HT1080 (cell line): ENCODE results near the gene KCNK17. TPM values are rescaled to one million over a fixed set of nuclear protein-coding genes. Genes with fewer than 3 reads are reported as not detected.

Experiments
- DNase-seq: peaks from one replicate; pipeline ENCODE4 v3.0.0-alpha.2; 2015; ENCODE audit warnings: low read depth
- total RNA-seq: library from RNA; depleted of rRNA; stranded (reverse); fragments of >200 nt; shearing (Covaris generic); gene quantifications from 2 replicates; pipeline ENCODE4 v1.2.3, GENCODE V29; 2014

KCNK17 gene
- total RNA-seq, 1 experiment from 2014 or later, result not detected

DNA sequence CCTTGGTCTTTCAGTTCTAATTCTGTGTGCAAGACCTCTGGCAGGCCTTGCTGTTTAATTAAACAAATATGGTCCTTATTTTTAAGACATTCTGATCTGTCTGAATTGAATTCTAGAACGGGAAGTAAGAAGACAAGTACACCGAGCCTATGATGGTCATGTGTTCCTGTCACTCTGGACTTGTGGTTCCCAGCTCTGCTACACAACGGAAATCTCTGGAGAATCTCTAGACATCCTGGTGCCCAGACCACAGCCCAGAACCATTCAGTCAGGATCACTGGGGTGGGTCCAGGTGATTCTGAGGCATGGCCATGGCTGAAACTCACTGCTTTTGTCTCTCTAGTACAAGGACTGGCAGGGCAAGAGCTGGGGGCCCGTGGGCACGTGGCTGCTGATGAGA, 24.2 kb upstream of the KCNK17 start:
- no peak for DNase-seq

DNA sequence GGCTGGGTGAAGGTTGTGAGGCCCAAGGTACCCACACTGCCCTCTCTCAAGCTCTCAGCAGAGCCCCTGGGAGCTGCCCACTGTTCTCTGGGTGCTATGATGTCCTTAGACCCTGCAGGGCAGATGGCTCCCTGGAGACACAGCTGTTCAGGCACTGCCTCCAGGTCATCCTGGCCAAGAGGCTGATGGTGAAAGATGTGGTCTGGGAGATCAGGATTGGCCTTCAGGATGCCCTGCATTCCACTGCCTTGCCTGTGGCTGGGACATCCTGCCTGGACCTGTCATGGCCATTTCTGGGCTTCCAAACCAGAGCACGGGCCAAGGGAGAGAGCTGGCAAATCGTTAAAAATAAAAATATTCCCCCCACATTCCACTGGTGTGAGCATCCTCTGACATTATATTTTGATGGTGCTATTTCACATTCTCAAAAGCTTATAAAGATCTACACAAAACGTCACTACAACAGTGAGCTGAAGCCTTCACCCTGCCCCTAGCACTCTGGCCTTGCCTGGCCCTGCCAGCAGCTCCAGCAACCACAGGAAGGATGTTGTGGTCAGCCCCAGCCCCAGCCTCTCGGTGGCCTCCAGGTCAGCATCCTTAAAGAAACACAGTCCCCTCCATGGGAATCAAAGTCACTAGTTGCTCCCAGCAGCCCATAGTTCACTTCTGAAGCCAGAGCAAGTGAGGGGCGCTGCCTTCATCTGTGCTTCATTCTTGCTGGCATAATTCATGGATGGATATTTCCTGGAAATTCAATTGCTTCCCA, 21.7 kb upstream of the KCNK17 start:
- DNase-seq, result peak; percentile 70

DNA sequence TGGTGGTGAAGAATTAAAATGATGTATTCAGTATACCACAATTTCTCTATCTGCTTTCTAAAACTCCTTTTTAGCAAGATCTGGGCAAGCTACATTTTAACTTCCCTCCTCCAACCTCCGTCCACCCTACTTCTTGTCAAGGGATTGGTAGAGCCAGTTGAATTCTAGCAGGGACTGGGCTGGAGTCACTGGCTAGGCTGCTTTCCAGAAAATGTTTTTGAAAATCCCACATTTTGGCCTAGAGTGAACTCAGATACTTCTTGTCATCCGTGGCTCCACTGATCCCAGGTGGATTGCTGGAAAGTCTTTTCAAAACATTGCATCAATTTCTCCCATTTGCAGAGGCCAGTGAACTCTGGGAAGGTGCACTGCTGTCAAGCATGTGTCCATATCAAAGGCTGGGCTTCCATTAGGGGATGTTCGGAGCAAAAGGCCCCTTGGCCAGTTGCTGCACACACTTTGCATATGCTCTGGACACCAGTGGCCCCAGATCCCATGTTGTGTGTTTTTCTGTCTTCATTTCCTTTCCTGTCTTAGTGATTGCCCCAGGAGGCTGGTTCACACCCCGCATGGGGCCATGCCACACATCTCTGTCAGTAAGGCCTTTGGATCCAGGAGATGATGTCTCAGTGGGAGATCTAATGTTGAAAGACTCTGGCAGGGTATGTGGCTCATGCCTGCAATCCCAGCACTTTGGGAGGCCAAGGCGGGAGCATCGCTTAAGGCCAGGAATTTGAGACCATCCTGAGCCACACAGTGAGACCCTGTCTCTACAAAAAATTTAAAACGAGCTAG, 19.6 kb upstream of the KCNK17 start:
- DNase-seq, result no peak

DNA sequence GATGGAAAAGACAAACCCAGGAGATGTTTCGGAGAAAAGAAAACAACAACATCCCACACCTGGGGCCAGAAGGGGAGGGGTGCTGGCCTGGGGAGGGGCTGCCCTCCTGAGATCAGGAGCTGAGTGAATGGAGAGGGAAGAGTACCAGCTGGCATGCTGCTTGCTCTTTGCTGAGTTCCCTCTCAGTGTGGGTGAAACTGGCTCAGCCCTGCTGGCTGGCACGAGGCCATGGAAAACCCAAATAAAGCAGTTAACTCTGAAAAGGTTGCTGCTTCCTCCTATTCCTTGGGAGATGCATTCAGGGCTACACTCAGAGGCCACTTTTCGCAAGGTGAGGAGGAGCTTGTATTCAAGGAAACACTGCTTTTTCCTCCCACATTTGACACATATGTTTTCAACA, 16.3 kb upstream of the KCNK17 start:
- DNase-seq, result no peak

DNA sequence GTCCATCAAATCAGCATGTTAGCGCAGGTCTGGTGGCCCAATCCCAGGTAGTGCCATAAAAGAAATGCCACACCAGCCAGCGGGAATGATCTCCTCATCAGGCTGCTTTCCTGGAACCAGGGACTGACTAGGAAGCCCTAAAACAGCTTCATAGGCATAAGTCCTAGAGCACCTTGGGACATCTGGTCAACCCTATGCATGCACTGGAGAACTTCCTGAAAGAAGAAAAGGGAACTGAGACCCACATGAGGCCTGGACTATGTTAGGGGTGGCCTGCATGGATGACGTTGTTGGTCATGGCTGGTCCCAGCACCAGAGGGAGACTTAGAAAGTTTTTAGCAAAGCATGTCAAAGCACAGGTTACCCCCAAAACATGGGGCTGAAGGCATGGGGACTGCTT, 15.8 kb upstream of the KCNK17 start:
- no peak for DNase-seq

DNA sequence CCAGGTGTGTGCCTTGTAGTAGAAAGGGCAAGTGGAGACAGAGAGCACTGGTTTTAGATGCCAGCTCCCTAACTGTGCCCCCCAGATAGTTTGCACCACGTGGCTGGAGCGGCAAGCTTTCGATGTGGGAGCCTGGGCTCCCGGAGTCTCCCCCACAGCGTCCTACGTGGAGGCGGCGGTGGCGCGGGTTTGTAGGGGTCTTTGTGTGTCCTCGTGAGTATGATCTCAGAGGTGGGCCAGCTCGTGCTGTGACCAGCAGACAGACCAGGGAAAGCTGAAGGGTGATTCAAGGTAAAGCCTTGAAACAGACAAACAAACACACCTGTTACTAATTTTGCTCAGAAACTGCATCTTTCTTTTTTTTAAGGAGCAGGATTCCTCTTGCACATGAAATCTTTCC, 13.8 kb upstream of the KCNK17 start:
- no peak for DNase-seq

DNA sequence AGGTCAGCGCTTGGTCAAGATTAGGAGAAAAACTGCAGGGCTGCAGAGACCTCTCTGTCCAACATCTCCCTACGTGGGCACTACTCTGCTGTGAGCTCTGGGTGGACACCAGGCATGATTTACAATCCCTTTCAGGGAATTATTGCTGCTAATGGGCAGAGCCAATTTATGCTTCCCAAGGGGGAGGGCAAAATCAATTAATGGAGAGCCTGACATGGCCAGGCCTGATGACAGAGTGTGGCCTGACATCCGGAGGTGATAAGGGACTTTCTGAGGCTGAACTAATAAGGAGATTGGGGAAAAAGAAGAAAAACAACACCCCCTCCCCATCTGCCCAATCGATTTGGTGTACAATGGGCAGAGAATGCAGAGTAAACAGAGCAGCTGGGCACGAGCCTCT, 13.3 kb upstream of the KCNK17 start:
- DNase-seq, result no peak

DNA sequence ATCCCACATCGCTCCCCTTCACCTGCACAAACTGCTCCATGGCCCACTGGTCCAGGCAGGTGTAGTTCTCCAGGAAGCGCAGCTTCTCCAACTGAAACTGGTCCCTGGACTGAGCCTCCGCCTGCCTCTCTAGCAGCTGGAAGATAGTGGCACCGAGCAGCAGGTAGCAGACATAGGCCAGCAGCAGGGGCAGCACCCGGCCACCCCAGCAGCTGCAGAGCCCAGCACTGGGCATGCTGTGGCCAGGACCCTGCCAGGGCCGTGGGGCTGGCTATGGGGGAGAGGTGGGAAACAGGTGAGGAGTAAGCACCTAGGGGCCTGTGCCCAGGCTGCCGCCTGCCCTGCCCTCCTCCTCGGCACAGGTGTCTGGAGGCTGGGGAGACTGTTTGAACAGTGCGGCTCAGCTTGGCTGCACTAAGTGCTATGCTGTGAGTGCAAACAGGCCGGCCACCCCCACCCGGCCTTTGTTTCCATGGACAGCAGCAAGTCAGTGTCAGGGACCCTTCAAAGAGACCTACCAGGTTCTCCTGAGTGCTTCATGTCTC, 8.2 kb upstream of the KCNK17 start, which contains the start of gene KCNK16:
KCNK16 (minus strand) TSS at position 397 of the 545 bp plus-strand sequence; CDS start at position 235, 162 bp downstream.
- DNase-seq, result no peak

DNA sequence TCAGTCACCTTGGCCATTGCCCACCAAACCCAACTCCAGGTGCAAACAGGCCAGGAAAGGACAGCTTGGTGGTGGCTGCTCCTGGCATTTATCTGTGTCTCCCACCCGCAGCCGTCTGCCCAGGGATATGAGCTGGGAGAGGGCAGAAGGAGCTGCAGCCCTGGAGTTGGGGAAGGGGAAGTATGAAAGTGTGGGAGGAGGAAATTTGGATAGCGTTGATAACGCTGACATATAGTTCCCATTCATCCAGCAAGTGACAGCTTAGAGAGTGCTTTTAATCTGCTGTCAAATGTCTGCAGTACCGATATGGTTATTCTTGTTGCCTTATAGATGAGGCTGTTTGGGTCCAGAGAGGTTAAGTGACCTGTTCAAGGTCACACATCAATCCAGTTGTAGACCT, 7.5 kb upstream of the KCNK17 start:
- no peak for DNase-seq

DNA sequence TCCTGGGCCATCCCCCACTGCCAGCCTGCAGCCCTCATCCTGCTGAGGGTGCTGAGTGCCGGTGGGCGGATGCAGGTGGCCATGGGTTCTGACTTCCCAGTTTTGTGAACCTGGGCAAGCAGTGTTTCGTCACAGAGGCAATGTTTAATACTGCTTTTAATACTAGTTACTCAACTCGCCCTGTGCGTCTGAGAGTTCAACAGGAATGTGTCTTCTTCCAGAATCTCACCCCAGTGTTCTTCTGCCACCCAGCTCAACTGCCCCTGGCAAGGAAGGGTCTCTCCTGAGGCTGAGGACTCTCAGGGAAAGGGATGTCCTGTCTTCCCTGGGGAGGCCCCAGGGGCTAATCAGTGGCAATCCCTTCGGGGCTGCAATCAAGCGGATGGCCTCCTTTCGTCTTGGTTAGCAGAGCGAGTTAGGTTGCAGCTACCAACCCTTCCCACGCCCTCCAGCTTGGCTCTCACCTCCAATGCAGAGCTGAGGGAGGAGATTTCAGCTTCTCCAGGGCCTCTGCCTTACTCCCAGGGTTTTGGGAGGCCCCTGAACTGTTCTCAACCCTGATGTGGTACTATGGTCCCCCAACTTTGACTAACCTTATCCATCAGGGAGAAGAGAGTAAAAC, 6.3 kb upstream of the KCNK17 start:
- DNase-seq, result no peak

DNA sequence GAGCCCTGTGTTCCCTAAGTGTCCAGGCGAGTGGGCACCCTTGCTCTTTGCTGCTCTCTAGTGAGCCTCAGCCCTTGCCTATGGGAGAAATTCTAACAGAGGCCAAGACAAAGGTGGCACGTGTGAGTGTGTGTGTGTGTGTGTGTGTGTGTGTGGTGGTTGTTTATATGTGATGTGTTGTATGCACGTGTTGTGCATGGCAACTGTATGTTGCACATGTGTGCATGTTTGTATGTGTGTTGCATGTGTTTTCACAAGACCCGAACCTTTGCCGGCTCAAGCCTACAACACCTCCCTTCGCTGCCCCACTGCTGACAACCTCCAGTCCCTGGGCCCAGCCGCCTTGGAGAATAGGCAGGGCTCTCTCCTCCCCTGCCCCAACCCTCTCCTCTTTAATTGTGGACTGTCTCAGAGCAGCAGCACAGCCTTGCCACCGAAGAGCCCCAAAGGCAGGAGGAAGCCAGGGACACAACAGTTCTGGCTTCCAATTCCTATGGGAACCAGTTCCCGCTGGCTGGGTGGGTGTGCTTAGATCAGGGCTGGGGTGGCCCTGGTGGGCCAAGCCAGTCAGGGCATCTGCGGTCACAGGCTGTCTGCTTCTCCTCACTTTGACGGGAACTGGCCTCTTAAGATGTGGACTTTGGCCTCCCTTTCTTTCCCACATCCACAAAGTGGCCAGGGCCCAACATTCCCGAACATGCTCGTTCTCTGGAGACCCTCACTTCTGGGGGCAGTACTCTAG, 5.6 kb upstream of the KCNK17 start:
- no peak for DNase-seq

DNA sequence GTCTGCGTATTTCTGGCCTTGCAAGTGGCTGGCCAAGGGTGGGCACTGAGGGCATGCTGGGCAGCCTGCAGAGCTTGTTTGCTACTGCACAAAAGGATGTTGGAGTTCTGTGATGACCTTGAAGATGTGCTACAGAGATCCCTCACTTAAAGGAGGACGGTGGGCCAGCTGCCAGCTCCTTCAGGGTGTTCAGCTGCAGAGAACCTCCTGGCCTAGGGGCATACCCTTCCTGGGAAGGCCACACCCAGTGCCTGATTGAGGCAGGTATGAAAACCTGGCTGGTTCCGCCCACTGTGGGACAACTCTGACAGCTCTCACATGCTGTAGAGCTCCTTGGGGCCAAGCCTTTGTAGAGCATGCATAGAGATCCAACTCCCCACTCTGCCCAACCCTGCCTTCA, 3.0 kb upstream of the KCNK17 start:
- DNase-seq, result no peak

DNA sequence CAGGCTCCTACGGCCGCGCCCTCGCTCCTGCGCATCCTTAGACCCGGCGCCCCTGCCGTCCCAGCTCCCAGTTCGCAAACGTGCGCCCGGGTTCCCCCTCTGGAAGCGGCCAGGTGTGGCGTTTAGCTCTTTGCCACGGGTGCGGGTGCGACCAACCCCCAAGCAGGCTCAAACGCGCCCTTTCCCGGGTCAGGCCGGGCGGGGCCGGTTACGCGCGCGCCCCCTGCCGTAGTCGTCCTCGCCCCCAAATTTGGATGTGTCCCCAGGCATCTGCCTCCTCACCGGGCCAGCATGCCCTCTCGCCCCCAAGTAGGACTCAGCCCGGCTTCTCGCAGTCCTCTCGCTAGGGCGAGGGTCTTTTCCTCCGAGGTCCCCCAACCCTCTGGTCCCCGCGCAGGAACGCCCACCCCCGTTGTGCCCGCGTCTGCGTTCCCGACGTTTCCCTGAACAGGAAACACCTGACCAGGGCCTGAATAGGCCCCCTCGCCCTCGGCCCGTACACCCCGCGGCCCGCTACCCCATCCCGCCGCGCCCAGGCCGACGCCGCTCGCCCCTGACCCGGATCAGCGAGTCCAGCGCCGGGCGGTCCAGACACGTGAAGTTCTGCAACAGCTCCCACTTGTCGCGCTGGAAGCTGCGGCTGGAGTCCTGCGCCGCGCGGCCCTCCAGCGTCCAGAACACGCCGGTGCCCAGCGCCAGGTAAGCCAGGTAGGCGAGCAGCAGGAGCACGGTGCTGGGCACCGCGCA, 520 bp downstream of the KCNK17 start:
- no peak for DNase-seq

DNA sequence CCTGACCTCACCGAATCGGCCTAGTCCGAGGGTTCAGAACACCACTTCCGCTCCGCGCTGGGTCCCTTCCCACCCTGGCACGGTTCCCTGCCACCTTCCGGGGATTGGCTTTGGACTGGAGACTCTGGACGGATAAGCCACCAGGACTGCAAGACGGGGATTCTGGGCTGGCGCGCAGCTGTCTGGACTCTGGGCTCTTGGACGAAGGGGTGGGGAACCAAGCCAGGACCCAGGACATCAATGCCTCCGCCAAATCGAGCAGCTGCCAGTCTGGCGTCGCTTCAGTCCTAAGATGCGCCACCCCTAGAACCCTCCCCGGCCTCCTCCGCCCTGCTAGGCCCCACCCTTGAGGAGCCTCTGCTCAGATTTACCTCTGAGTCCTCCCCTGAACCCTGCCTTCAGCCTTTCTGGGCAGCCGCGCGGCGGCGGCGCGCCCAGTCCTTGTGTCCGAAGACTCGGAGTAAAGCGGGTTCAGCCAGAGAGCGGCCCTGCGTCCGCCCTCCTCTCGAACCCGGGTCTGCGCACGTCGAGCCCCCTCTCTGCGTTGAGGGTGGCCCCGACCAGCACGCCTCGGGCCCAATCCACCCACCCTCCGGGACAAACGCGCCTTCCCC, 1.2 kb downstream of the KCNK17 start:
- no peak for DNase-seq

DNA sequence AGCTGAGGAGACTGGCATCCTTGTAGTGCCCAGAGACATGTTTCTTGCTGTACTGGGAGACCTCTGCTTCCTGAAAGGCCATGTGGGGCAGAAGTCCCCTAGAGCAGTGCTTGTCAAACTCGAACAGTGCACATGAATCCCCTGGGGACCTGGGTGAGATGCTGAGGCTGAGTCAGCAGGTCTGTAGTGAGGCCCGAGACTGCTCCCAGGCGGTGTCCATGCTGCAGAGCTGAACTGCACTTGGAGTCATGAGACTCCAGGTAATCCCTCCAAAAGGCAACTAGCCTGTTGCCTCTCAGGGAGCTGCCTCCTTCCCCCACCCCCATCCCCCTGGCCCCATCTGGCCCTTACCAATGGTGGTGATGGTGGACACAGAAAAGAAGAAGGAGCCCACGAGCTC, 3.7 kb downstream of the KCNK17 start:
- no peak for DNase-seq

DNA sequence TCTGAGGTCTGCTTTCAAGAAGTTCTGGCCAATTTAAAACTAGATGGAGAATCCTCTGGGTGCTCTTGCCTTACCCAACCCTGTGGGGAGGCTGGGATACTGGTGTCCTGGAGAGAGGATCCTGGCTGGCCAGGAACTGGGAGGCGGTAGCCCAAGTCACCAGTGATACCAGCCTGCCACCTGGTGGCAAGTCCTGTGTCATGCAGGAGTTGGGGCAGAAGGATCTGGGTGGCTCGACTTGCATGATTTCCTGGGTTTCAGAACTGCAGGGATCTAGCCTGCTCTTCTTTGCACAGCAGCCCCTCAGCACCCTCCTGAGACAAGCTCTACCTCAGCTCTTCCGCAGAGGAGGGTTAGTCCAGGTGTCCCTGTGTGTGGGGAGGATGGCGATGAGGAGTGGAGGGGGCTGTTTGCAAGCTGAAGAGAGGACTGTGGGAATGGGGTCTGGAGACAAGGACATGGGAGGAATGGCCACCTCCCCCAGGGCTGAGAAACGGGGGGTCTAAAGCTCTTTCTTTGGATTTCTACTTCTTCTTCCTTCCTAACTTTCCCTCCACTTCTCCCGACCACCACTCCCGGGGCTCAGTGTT, 4.2 kb downstream of the KCNK17 start:
- peak; percentile 48 for DNase-seq

DNA sequence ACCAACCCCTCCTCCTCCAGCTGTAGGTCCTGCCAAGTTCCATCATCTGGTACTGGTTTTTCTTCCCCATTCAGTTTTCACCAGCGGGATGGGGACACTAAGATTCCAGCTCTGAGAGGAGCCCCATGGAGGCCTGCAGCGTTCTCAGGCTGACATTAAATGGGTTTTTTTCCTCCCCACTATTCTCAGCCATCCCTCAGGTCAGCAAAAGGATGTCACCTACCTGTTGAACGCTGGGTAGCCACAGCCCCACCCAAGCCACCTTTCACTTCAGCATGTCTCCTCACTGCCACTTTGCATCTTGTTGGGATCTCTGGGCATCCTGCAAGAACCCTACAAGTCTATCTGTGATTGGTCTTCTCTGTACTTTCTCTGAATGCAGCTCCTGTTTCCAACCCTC, 6.8 kb downstream of the KCNK17 start:
- DNase-seq, result no peak

DNA sequence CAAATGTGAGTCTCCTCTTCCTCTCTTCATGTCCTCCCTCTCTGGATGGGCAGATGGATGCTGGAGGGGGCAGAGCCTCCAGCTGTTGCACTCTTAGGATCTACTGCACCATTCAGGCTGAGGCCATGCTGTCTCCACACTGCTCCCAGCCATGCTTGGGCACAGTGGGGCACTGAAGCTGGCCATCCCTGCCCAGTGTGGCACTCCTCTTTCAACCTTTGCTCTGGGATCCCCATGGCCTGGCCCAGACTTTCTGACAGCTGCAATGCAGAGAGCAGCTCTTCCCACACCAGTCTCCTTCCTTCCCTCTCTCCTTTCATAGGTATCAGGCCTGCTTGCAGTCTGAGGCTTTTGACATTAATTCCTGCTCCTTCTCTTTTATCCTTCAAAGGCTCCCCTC, 9.3 kb downstream of the KCNK17 start:
- no peak for DNase-seq

DNA sequence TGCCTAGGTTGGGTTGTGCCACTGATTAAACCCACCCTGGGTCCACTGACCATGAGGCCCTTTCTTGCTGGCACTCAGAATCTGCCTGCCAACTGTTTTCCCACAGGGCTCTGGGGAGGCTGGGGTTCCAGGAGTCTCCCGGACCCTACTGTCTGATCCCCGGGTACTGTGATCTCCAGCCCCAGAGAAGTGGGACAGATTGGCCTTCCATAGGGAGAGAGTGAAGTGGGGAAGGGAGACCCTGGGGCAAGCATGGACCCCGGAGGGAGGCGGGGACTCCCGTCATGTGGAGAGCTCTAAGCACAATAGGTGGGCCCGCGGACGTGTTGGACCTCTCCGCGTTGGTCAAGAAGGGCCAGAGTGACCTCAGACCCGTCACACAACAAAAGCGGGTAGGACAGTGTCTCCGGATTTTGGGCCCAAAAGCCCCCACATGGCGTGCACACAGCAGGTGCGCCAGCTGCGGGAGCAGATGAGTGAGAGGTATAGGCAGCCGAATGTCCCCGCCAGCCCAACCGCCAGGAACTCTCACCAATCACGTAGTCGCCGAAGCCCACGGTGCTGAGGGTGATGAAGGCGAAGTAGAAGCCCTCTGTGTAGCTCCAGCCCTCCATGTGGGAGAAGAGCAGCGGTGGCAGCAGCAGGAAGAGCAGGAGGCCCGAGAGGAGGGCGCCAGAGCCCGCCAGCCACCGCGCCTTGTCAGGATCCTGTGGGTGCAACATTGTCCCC, 10.6 kb downstream of the KCNK17 start:
- no peak for DNase-seq
